Upper lobe of left lung (tissue), 6 donors: ENCODE measurements around the gene KRTAP5-5. TPM values are rescaled to one million over a fixed set of nuclear protein-coding genes. Genes with fewer than 3 reads are reported as not detected.

Experiments used
- ATAC-seq, 2 donors: fragments of 200-7000 bp; cut with Tn5 transposase; one replicate each; pipeline ENCODE4 v1.9.1; 2022; ENCODE audit warnings: mild to moderate bottlenecking in 2 of 2, moderate library complexity in 2 of 2; ENCODE audit not compliant: low FRiP score in 2 of 2
- DNase-seq, 2 donors: peaks; one replicate each; pipeline ENCODE4 v3.0.0-alpha.2; 2019 to 2020
- H3K27ac ChIP-seq, 4 donors: fragments of 200-600 bp; sonication (generic); one replicate each; pipeline ENCODE4 v1.5.1; 2016 to 2019
- H3K27me3 ChIP-seq, 4 donors: fragments of 200-600 bp; sonication (generic); one replicate each; pipeline ENCODE4 v1.5.1; 2017 to 2019
- H3K36me3 ChIP-seq, 4 donors: fragments of 200-600 bp; sonication (generic); one replicate each; pipeline ENCODE4 v1.5.1; 2016 to 2019
- H3K4me1 ChIP-seq, 4 donors: fragments of 200-600 bp; sonication (generic); one replicate each; pipeline ENCODE4 v1.5.1; 2018 to 2019
- H3K4me3 ChIP-seq, 4 donors: fragments of 200-600 bp; sonication (generic); one replicate each; pipeline ENCODE4 v1.5.1; 2017 to 2019; ENCODE audit warnings: mild to moderate bottlenecking in 2 of 4, moderate library complexity in 1 of 4
- H3K9me3 ChIP-seq, 4 donors: fragments of 200-600 bp; sonication (generic); one replicate each; pipeline ENCODE4 v1.5.1; 2018 to 2019
- CTCF ChIP-seq, 6 experiments: fragments of 450-650 bp in 4 of 6; fragments of 200-600 bp in 2 of 6; sonication (generic) in 2 of 6; IDR thresholded peaks; one replicate each; pipeline ENCODE4 v1.5.1; 2016 to 2019; ENCODE audit warnings: antibody characterized with exemption in 6 of 6
- EP300 ChIP-seq, 4 donors: sonication (generic); formaldehyde crosslinking; IDR thresholded peaks; one replicate each; pipeline ENCODE4 v1.5.1; 2017; ENCODE audit warnings: antibody characterized with exemption in 4 of 4, control low read depth in 2 of 4
- POLR2A ChIP-seq, 4 donors: fragments of 450-650 bp; IDR thresholded peaks; one replicate each; pipeline ENCODE4 v1.5.1; 2016 to 2017; ENCODE audit warnings: antibody characterized with exemption in 4 of 4, mild to moderate bottlenecking in 2 of 4
- POLR2AphosphoS5 ChIP-seq, 2 donors: sonication (generic); formaldehyde crosslinking; IDR thresholded peaks; one replicate each; pipeline ENCODE4 v1.5.1; 2017; ENCODE audit warnings: antibody characterized with exemption in 2 of 2
- WGBS, 2 donors: methylation state at CpG; one replicate each; pipeline ENCODE4 v1.1.5; 2017 to 2018; 5-methylcytosine and 5-hydroxymethylcytosine counted together
- total RNA-seq, 6 donors: library from RNA; depleted of rRNA in 4 of 6; stranded (reverse); fragments of >200 nt in 4 of 6; gene quantifications; one replicate each; pipeline versions ENCODE4 v1.1.0 to v1.2.1, GENCODE V29; 2016 to 2021
- donor health status: DM: no; HTN: no; CAD: no; lungs with moderate emphysema.
- donor health status: DM: no; HTN: yes; CAD: no; lungs with severe emphysema.

The KRTAP5-5 gene
- total RNA-seq, 6 donors from 2014 or later, result not detected

- TF ChIP-seq POLR2A (IDR thresholded peaks at IDR 0.05) (no peak), CTCF (IDR thresholded peaks at IDR 0.05) (no peak), EP300 (IDR thresholded peaks at IDR 0.05) (no peak)
- no peaks in the 10 kb centered on the region for H3K27me3 ChIP-seq
- 87 to 89% methylated on average over 9 to 10 of the region's 10 CpGs for WGBS, 2 donors
Measured at GRCh38 chr11:1618231-1618630, 11.3 kb upstream of the KRTAP5-5 start.

GRCh38 chr11:1619449-1619848 is 10.1 kb upstream of the KRTAP5-5 start:
- TF ChIP-seq POLR2A (IDR thresholded peaks at IDR 0.05) (no peak), CTCF (IDR thresholded peaks at IDR 0.05) (no peak), POLR2AphosphoS5 (IDR thresholded peaks at IDR 0.05) (no peak), EP300 (IDR thresholded peaks at IDR 0.05) (no peak)
- DNase-seq (no peak), ATAC-seq (no peak)
- no peaks in the 10 kb centered on the region for H3K27me3 ChIP-seq
- no peak overlapping the region for H3K27ac ChIP-seq
- 33 to 39% methylated on average over 10 of the region's 10 CpGs for WGBS, 2 donors
- no peaks in the 10 kb centered on the region for H3K4me1 ChIP-seq
- H3K4me3 ChIP-seq, result no peak overlapping the region
- no peaks in the 10 kb centered on the region for H3K9me3 ChIP-seq
- H3K36me3 ChIP-seq, result no peaks in the 10 kb centered on the region

More at GRCh38 chr11:1618231-1618630, 11.3 kb upstream of the KRTAP5-5 start:
- H3K9me3 ChIP-seq, result no peaks in the 10 kb centered on the region
- H3K4me3 ChIP-seq, result no peak overlapping the region
- H3K4me1 ChIP-seq, result no peaks in the 10 kb centered on the region
- DNase-seq (no peak), ATAC-seq (no peak)
- no peaks in the 10 kb centered on the region for H3K36me3 ChIP-seq
- no peak overlapping the region for H3K27ac ChIP-seq

GRCh38 chr11:1622086-1622485 is 7.5 kb upstream of the KRTAP5-5 start, which contains the start of gene KRTAP5-4:
KRTAP5-4 (minus strand) TSS chr11:1622138; CDS start chr11:1622093, 45 bp downstream.
- no peaks in the 10 kb centered on the region for H3K36me3 ChIP-seq
- no peak within 1 kb of the TSS for H3K4me3 ChIP-seq
- H3K4me1 ChIP-seq, result no peaks in the 10 kb centered on the region
- whole genome bisulfite sequencing, 2 donors, result 36% methylated on average over 1 of the region's 1 CpG
- H3K9me3 ChIP-seq, result no peaks in the 10 kb centered on the region
- H3K27me3 ChIP-seq, result no peaks in the 10 kb centered on the region
- TF ChIP-seq POLR2A (IDR thresholded peaks at IDR 0.05), result no peak
- TF ChIP-seq CTCF (IDR thresholded peaks at IDR 0.05), result no peak
- TF ChIP-seq POLR2AphosphoS5 (IDR thresholded peaks at IDR 0.05), result no peak
- no peak for TF ChIP-seq EP300 (IDR thresholded peaks at IDR 0.05)
- H3K27ac ChIP-seq, result no peak within 1 kb of the TSS
- DNase-seq, result no peak
- no peak for ATAC-seq

- H3K36me3 ChIP-seq, result no peaks in the 10 kb centered on the region
- peak in 1 of 2 donors; percentile 44 for ATAC-seq
- TF ChIP-seq POLR2AphosphoS5 (IDR thresholded peaks at IDR 0.05) (no peak), CTCF (IDR thresholded peaks at IDR 0.05) (no peak), EP300 (IDR thresholded peaks at IDR 0.05) (no peak), POLR2A (IDR thresholded peaks at IDR 0.05) (no peak)
- H3K27ac ChIP-seq, result no peak overlapping the region
- H3K4me3 ChIP-seq, result no peak overlapping the region
- H3K27me3 ChIP-seq, result peaks cover 0 to 4% (median 0%) of the 10 kb centered on the region in 4 donors
- peaks cover 0 to 3% (median 2%) of the 10 kb centered on the region in 4 donors for H3K4me1 ChIP-seq
- H3K9me3 ChIP-seq, result no peaks in the 10 kb centered on the region
- no peak for DNase-seq
- 63 to 68% methylated on average over 9 of the region's 9 CpGs for WGBS, 2 donors
Measured at GRCh38 chr11:1623716-1624115, 5.9 kb upstream of the KRTAP5-5 start.

- Histone ChIP-seq H3K36me3 (no peaks in the 10 kb centered on the region), H3K27me3 (peaks cover 0 to 8% (median 0%) of the 10 kb centered on the region in 4 donors), H3K27ac (no peak overlapping the region), H3K9me3 (no peaks in the 10 kb centered on the region), H3K4me3 (no peak overlapping the region), H3K4me1 (peaks cover 0 to 8% (median 6%) of the 10 kb centered on the region in 4 donors)
- ATAC-seq, result no peak
- no peak for TF ChIP-seq POLR2A (IDR thresholded peaks at IDR 0.05)
- no peak for TF ChIP-seq EP300 (IDR thresholded peaks at IDR 0.05)
- TF ChIP-seq POLR2AphosphoS5 (IDR thresholded peaks at IDR 0.05), result no peak
- TF ChIP-seq CTCF (IDR thresholded peaks at IDR 0.05), result no peak
- 84 to 85% methylated on average over 16 of the region's 16 CpGs for WGBS, 2 donors
- no peak for DNase-seq
Measured at GRCh38 chr11:1624621-1625020, 5.0 kb upstream of the KRTAP5-5 start.
